CD4-positive, alpha-beta T cell treated with Interferon alpha-2 for 1 hour (primary cell): Measurements from ENCODE around the gene MYOD1.

Experiments used
- DNase-seq, 2 donors: peaks; one replicate each; pipeline ENCODE4 v3.0.0-alpha.2; 2020 to 2022

The MYOD1 gene

DNA sequence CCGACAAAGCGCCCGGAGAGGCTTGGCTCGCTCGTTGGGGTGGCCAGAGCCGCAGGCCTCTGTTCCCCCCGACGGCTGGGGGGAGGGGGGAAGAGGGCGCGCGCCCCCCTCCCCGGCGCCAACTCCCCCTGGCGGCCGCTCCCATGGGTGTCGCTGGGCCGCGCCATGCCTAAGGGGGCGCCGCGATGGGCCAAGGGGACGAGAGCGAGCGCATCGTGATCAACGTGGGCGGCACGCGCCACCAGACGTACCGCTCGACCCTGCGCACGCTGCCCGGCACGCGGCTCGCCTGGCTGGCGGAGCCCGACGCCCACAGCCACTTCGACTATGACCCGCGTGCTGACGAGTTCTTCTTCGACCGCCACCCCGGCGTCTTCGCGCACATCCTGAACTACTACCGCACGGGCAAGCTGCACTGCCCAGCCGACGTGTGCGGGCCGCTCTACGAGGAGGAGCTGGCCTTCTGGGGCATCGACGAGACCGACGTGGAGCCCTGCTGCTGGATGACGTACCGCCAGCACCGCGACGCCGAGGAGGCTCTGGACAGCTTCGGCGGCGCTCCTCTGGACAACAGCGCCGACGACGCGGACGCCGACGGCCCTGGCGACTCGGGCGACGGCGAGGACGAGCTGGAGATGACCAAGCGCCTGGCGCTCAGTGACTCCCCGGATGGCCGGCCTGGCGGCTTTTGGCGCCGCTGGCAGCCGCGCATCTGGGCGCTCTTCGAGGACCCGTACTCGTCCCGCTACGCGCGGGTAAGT, 16.6 kb downstream of the MYOD1 start:
- DNase-seq = no peak

- no peak for DNase-seq
Observed at GRCh38 chr11:17736579-17736893, 17.2 kb downstream of the MYOD1 start.

DNA sequence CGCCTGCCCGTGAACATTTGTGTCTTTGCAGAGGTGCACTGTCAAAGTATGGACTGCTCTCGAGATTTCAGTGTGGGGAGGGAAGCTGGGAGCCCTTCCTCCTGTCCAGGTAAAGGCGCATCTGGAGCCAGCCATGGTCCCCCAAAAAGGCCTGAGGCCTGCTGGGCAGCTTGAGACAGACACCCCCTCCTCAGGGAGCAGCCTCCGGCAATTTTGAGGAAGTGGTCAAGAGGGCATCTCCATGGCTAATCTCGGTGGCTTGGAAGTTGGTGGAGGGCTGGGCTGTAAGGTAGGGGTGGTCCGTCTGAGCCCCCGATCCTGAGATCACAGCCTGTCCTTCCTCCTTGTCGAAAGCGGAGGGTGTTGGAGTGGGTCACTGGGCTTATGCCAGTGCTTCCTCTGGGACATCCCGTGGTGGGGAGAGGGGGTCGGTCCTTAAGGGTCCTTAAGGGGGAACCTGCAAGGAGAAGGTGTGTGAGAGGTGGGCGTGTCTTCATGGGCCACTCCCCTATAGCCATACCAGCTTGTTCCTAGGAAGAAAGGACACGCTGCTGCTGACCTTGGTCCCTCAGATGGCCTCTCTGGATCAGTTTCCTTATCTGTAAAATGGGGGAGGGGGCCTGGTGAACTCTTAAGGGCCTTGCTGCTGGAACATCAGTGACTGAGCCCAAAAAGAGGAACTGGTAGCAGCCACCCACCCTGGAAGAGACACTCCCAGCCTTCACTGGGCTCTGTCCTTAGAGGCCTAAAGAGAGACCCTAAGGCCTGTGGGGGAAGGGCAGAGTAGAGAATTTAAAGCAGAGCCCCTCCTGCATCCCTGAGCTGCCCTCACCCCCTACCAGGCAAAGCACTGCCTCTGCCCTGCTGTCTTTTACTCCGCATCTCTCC, 17.8 kb downstream of the MYOD1 start:
- no peak for DNase-seq

DNA sequence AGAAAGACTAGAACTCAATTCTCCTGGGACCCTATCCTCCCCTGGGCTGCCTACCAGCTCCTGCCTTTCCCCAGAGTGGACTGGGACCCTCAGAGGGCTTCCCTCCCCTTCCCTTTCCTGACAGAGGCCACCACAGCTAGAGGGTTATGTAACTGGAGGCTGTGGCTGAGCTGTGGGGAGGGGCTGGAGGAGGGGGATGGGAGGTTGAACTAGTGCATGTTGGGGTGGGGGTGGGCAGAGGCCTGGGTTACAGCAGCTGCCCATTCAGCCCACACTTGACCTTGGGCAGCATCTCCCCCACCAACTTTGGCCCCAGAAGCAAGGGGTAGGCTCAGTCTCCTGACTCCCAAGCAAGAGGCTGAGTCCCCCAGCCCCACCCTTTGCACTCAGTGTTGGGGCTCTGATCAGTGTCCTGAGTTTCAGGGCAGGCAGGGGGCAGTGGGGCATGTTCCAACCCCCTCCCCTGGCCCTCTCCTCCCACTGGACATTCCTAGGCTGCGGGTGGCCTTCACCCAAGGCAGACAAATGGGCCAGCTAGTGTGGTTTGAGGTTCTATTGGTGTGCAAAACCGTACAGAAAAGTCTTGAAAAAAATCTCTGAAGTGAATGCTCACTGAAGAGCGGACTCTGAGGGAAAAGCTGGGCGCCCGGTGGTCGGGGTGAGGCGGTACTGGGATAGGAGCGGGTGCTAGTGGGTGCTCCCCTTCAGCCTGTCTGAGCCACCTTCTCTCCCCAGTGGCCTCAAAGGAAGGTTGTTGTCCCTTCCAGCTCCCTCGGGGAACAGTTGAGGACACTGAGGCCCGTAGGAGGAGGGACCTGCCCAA, 19.0 kb downstream of the MYOD1 start:
- no peak for DNase-seq

- no peak for DNase-seq
Observed at GRCh38 chr11:17739945-17740338, 20.6 kb downstream of the MYOD1 start.

DNA sequence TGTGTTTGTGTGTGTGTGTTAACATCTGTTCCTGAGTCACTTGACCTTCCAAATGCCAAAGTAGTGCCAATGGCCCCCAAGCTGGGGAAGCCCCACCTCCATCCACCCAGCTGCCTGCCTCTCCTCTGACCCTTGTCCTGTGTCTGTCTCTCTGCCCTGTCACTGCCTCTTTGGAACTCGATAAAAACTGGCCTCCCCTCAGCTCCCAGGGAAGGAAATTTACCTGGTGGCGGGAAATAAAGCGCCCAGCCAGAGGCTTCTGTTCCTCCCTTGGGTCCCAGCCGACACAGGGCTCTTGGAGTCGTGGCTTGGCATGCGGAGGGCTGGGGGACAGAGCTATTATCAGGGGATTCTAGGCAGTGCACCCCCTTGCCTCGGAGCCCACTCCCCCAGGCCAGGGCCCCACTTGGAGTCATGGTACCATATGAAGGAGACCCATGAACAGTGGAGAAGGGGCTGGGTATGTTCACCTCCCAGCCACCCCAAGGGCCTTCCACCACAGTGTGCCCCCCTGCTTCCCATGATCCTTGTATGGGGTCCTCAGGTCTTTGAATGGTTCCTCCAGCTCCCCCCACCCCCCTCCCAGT, 21.4 kb downstream of the MYOD1 start:
- no peak for DNase-seq

DNA sequence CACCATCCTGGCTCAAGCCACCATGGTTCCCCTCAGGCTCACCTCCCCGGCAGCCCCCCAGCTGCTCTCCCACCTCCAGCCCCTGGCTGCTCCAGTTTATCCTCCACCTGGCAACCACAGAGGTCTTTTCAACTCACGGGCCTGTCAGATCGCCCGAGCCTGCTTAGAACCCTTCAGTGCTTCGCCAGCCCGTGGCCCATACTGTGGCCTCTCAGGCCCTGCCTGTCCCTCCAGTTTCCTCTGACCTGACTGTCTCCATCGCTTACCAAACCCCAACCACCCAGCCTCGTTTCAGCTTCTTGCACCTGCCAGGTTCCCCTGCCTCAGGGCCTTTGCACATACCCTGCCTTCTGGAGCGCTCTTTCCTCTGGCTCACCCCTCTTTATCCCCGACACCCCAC, 22.1 kb downstream of the MYOD1 start:
- no peak for DNase-seq

DNA sequence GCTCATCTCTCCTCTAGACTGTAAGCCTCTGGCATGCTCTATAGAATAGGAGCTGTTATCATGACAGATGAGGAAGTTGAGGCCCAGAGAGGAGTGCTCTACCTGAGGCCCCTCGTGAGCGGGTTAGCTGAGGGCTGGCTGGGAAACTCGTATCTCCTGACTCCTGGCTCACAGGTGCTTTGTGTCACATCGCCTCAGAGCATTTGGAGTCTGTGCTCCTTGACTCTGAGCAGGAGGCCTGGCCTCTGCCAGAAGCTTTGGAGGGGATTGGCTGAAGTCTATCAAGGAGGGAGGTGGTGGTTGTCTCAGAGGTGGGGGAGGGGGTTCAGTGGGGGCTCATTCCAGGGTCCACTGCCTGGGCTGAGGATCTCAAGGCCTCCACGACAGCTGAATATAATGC, 22.6 kb downstream of the MYOD1 start:
- no peak for DNase-seq

- DNase-seq = no peak
Observed at GRCh38 chr11:17743026-17743807, 23.8 kb downstream of the MYOD1 start.

- DNase-seq = no peak
Observed at GRCh38 chr11:17743808-17744119, 24.4 kb downstream of the MYOD1 start.

DNA sequence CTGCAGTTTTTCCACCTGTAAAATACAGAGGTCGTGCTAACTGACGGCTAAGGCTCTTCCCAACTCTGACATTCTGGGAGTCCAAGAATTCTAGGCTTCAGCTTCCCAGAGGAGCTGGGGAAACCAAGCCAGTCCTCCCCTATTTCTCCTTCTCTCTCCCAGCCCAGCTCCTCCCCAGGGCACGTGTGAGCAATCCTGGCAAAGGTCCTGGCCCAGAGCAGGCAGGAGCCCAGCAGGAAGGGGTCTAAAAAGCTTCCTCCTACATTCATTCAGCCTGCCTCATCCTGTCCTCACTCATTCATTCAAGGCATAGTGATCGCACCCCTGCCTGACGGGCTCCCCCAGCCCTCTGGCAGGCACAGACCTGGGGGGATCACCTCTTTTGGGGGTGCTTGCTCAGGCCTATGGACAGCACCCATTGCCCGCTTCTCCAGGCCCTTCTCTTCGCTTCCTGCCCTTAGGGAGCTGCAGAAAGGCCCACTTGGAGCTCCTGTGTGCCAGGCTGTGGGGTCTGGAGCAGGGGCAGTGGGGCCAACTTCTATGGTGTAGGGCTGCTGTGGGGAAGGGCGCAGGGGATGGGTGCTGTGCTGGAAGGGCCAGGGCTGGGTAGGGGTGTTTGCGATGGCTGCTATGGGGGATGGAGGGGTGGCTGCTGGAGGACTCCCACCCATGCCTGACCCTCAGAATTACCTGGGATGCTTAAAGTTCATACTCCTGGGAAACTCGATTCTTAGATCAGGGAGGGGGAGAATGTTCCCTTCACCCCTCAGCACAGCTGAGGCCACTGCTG, 25.0 kb downstream of the MYOD1 start:
- no peak for DNase-seq

DNA sequence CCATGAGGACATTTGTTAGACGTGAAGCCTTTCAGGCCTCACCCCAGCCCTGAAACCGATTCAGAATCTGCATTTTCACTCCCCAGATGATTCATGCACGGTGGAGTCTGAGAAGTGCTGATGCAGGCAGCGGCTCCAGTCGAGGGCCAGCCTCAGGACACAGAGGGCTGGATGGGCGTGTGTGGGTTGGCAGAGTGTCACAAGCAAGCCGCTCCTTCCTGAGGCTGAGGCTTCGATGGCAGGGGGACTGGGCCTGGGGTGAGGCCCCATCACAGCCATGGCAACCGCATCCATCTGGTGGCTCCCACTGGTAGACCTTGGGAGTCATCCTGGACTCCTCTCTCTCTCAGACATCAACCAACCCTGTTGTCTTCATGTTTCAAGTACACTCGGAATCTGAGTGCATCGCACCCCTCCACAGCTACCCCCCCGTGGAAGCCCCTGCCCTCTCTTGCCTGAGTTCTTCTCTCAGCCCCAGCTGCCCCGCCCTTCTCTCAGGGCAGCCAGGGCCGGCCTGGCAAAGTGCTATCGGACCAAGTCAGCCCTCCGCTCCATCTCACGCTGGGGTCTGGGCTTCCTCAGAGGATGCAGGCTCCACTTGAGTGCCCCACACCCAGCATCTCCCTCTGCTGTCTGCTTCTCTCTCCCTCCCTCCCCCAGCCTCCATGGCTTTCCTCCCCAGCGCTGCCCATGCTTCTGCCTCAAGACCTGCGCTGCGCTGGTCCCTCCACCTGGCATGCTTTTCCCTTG, 25.8 kb downstream of the MYOD1 start:
- DNase-seq = no peak

- DNase-seq = no peak
Observed at GRCh38 chr11:17746096-17746495, 26.7 kb downstream of the MYOD1 start.

DNA sequence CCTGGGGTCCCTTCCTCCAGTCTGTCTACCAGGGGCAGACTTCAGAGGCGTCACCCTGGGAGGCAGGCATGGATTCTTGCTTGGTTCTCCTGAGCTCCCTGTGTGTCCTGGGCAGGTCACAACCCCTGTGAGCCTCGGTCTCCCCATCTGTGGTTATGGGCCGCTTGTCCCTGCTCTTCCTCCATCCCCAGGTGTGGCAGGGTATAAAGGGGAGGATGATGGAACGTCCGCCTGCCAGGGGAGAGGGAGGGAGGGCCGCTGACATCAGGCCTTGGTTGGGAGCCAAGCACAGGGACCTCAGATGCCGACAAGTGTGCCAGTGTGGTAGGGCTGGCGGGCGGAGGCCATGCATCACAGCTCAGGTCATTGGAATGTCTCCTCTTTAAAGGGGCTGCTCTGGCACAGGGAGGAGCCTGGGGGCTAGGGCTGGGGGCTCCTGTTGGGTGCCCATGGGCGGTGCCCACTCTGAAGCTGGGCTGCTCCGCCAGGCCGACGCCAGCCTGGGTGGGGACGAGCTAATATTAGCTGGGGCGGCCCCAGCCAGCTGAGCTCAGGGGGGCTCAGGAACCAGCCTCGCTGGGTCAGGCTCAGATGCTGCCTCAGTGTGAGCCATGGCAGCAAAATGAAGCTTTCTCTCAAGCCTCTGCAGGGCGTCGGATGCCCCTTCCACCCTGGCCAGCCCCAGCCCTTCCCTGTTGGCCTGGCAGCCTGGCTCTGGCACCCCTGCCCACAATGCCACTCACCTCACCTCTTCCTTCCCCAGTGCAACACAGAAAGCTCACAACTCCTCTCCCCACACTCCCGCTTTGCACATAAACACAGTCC, 28.0 kb downstream of the MYOD1 start:
- DNase-seq = no peak

GRCh38 chr11:17748044-17748443, 28.7 kb downstream of the MYOD1 start:
- DNase-seq = no peak

- no peak for DNase-seq
Observed at GRCh38 chr11:17748761-17749721, 29.7 kb downstream of the MYOD1 start.

- no peak for DNase-seq
Observed at GRCh38 chr11:17750013-17750800, 30.8 kb downstream of the MYOD1 start.

- no peak for DNase-seq
Observed at GRCh38 chr11:17750801-17751165, 31.4 kb downstream of the MYOD1 start.
